HepG2 (cell line): ENCODE data around the gene GABBR2. TPM values are rescaled to one million over a fixed set of nuclear protein-coding genes. Genes with fewer than 3 reads are reported as not detected.

Experiments
- ATAC-seq: fragments of 200-7000 bp; cut with Tn5 transposase; 3 replicates; pipeline ENCODE4 v1.9.1; 2020; ENCODE audit warnings: mild to moderate bottlenecking, moderate library complexity
- BruUV-seq: library from RNA; stranded (reverse); fragments of 400-500 nt; replicated peaks from 2 replicates; lab custom pipeline; 2021; lab: Mats Ljungman, UMichigan
- CTCF ChIA-PET: fragments of 300-600 bp; formaldehyde crosslinking; extraction: SDS; loops from one replicate; lab custom pipeline; 2021; ENCODE audit warnings: low total read pairs, inconsistent platforms, low intra/inter-chr PET ratio; lab: Yijun Ruan, JAX
- POLR2A ChIA-PET: fragments of 350-600 bp; sonication (Branson Sonifier 250); formaldehyde crosslinking; loops from one replicate; lab custom pipeline; 2020; ENCODE audit warnings: antibody characterized with exemption, inconsistent platforms; lab: Yijun Ruan, JAX
- DNase-seq: peaks from one replicate; pipeline ENCODE4 v3.0.0-alpha.2; 2015; ENCODE audit warnings: low spot score
- FAIRE-seq: peaks from 3 replicates; lab custom pipeline; 2011; peaks lifted over from hg19 to GRCh38; lab: Jason Lieb, UNC
- H2AFZ ChIP-seq: one replicate; pipeline ENCODE4 v1.6.1; 2011; ENCODE audit warnings: low read length, inconsistent platforms
- H3K27ac ChIP-seq: fragments of 300-600 bp; 3 replicates; pipeline ENCODE4 v1.8.0; 2011; ENCODE audit warnings: mixed run types, mild to moderate bottlenecking, mixed read lengths, low read length, inconsistent platforms; ENCODE audit not compliant: insufficient read depth; ENCODE audit errors: extremely low read length
- H3K27me3 ChIP-seq, 2 experiments: fragments of 200-600 bp in 1 of 2; 2 replicates in 1 of 2; 3 replicates in 1 of 2; pipeline versions ENCODE4 v1.6.0 to v1.8.0; 2011; ENCODE audit warnings: low read length in 2 of 2, mild to moderate bottlenecking in 2 of 2, moderate library complexity in 2 of 2, inconsistent platforms in 1 of 2; ENCODE audit not compliant: insufficient read depth in 2 of 2, control insufficient read depth in 1 of 2
- H3K36me3 ChIP-seq, 2 experiments: fragments of 200-600 bp in 1 of 2; replicated peaks in 1 of 2; 2 replicates in 1 of 2; 3 replicates in 1 of 2; pipeline versions ENCODE4 v1.5.1 to v1.8.0; 2011; ENCODE audit warnings: low read length in 2 of 2, inconsistent platforms in 1 of 2; ENCODE audit not compliant: insufficient read depth in 2 of 2, control insufficient read depth in 1 of 2
- H3K4me1 ChIP-seq: 2 replicates; pipeline ENCODE4 v1.5.1; 2012; ENCODE audit warnings: low read length, inconsistent platforms; ENCODE audit not compliant: insufficient read depth
- H3K4me2 ChIP-seq: 2 replicates; pipeline ENCODE4 v1.6.0; 2011; ENCODE audit warnings: low read depth, low read length, inconsistent platforms
- H3K4me3 ChIP-seq, 3 experiments: fragments of 200-600 bp in 1 of 3; sonication (generic), shearing (Covaris generic) in 1 of 3; replicated peaks in 1 of 3; 2 replicates each; pipeline ENCODE4 v1.5.1; 2011 to 2016; ENCODE audit warnings: low read length in 3 of 3, inconsistent platforms in 2 of 3, low read depth in 2 of 3, mild to moderate bottlenecking in 2 of 3, control low read depth in 1 of 3, mixed read lengths in 1 of 3; ENCODE audit not compliant: insufficient read depth in 1 of 3
- H3K79me2 ChIP-seq: one replicate; pipeline ENCODE4 v1.6.1; 2011; ENCODE audit warnings: low read length, inconsistent platforms; ENCODE audit not compliant: insufficient read depth
- H3K9ac ChIP-seq: 2 replicates; pipeline ENCODE4 v1.6.0; 2011; ENCODE audit warnings: mild to moderate bottlenecking, low read depth, low read length, inconsistent platforms; ENCODE audit not compliant: insufficient read depth
- H3K9me3 ChIP-seq: 2 replicates; pipeline ENCODE4 v1.5.1; 2012; ENCODE audit warnings: mild to moderate bottlenecking, low read length
- H4K20me1 ChIP-seq: 2 replicates; pipeline ENCODE4 v1.6.0; 2011; ENCODE audit warnings: inconsistent platforms, mild to moderate bottlenecking, low read length, moderate library complexity; ENCODE audit not compliant: insufficient read depth
- HDAC1 ChIP-seq: sonication (generic); formaldehyde crosslinking; IDR thresholded peaks from 2 replicates; pipeline ENCODE4 v1.5.1; 2020; ENCODE audit warnings: mild to moderate bottlenecking, missing genetic modification reagents
- NR2F6 ChIP-seq, 2 experiments: IDR thresholded peaks; 2 replicates each; pipeline ENCODE4 v1.6.1; 2016; ENCODE audit warnings: antibody characterized with exemption in 1 of 2, mild to moderate bottlenecking in 1 of 2
- PHF20 ChIP-seq: sonication (generic); formaldehyde crosslinking; IDR thresholded peaks from 2 replicates; pipeline ENCODE4 v1.5.0; 2020; ENCODE audit warnings: mild to moderate bottlenecking, missing genetic modification reagents
- RAD21 ChIP-seq: fragments of 450-650 bp; formaldehyde crosslinking; IDR thresholded peaks from 2 replicates; pipeline ENCODE4 v1.5.0; 2020; ENCODE audit warnings: mild to moderate bottlenecking
- RXRB ChIP-seq: IDR thresholded peaks from 2 replicates; pipeline ENCODE4 v1.6.1; 2016; ENCODE audit warnings: borderline replicate concordance, missing genetic modification reagents, missing compliant biosample characterization
- TFDP2 ChIP-seq: sonication (generic); formaldehyde crosslinking; IDR thresholded peaks from 2 replicates; pipeline ENCODE4 v1.4.0; 2020; ENCODE audit warnings: missing genetic modification reagents
- ZNF331 ChIP-seq: sonication (generic); formaldehyde crosslinking; IDR thresholded peaks from 2 replicates; pipeline ENCODE4 v1.4.0; 2020; ENCODE audit warnings: missing genetic modification reagents
- ZSCAN12 ChIP-seq: sonication (generic); formaldehyde crosslinking; IDR thresholded peaks from 2 replicates; pipeline ENCODE4 v1.9.0; 2021; ENCODE audit warnings: mild to moderate bottlenecking, missing genetic modification reagents
- ZSCAN31 ChIP-seq: sonication (generic); formaldehyde crosslinking; IDR thresholded peaks from 2 replicates; pipeline ENCODE4 v1.5.0; 2020; ENCODE audit warnings: low read depth, mild to moderate bottlenecking, missing genetic modification reagents
- WGBS: methylation state at CpG from one replicate; pipeline ENCODE4 v1.1.6; 2017; ENCODE audit warnings: low lambda C conversion rate; 5-methylcytosine and 5-hydroxymethylcytosine counted together
- in situ Hi-C: cut with HindIII; loops from 2 replicates; pipeline ENCODE4 v1.10.0; 2017; ENCODE audit warnings: low pct_unique_long_range_greater_than_20kb; ENCODE audit not compliant: extremely low pct_ligation_motif_present
- intact Hi-C: fragments of 100-400 bp; cut with micrococcal nuclease; formaldehyde crosslinking; loops from one replicate; pipeline ENCODE4 v1.10.0; 2022; ENCODE audit not compliant: unreplicated experiment
- polyA plus RNA-seq, 8 experiments: library from polyadenylated mRNA; depleted of rRNA in 3 of 8; stranded (reverse) in 7 of 8; unstranded in 1 of 8; fragments of >200 nt; fragmentation: Illumina TruSeq in 4 of 8; extraction: Trizol in 4 of 8; gene quantifications; 2 replicates each; pipeline versions ENCODE4 v1.2.1 to v1.2.3, GENCODE V29; 2011 to 2016; ENCODE audit warnings: low read depth in 4 of 8, missing spikeins in 1 of 8, mixed read lengths in 1 of 8; ENCODE audit not compliant: insufficient read depth in 1 of 8
- total RNA-seq, 5 experiments: library from RNA; depleted of rRNA; stranded (reverse); fragments of >200 nt; fragmentation: Illumina TruSeq; extraction: Trizol; gene quantifications; 2 replicates each; pipeline ENCODE4 v1.2.3, GENCODE V29; 2016; ENCODE audit warnings: low read depth in 1 of 5
- TF ChIP-seq, protein P1 (sequence below): sonication (generic); formaldehyde crosslinking; IDR thresholded peaks from 2 replicates; pipeline ENCODE4 v1.5.0; 2020; ENCODE audit warnings: missing genetic modification reagents
- TF ChIP-seq, protein P2 (sequence below): sonication (generic); formaldehyde crosslinking; IDR thresholded peaks from 2 replicates; pipeline ENCODE4 v1.4.0; 2020; ENCODE audit warnings: missing genetic modification reagents
- TF ChIP-seq, protein P3 (sequence below): IDR thresholded peaks from 2 replicates; pipeline ENCODE4 v1.6.1; 2016

GABBR2 gene
- total and polyA plus RNA-seq, 2 of the 13 experiments (the other 11 are each of a cell fraction or from before 2014, with no cell fraction given), result 0.02 TPM; not detected in 1

GRCh38 chr9:98570055-98570454, 138.7 kb downstream of the GABBR2 start:
- TF ChIP-seq, protein P1, sequence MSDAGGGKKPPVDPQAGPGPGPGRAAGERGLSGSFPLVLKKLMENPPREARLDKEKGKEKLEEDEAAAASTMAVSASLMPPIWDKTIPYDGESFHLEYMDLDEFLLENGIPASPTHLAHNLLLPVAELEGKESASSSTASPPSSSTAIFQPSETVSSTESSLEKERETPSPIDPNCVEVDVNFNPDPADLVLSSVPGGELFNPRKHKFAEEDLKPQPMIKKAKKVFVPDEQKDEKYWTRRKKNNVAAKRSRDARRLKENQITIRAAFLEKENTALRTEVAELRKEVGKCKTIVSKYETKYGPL (CRISPR knock-in tag), result no peak
- TF ChIP-seq TFDP2 (no peak), HDAC1 (CRISPR knock-in tag) (no peak), RXRB (CRISPR knock-in tag) (no peak), ZNF331 (CRISPR knock-in tag) (no peak), RAD21 (no peak), PHF20 (no peak), NR2F6 (IDR thresholded peaks at IDR 0.05) (no peak), NR2F6 (CRISPR knock-in tag; IDR thresholded peaks at IDR 0.05) (no peak), ZSCAN12 (CRISPR knock-in tag) (no peak), ZSCAN31 (CRISPR knock-in tag) (no peak)
- TF ChIP-seq, protein P2, sequence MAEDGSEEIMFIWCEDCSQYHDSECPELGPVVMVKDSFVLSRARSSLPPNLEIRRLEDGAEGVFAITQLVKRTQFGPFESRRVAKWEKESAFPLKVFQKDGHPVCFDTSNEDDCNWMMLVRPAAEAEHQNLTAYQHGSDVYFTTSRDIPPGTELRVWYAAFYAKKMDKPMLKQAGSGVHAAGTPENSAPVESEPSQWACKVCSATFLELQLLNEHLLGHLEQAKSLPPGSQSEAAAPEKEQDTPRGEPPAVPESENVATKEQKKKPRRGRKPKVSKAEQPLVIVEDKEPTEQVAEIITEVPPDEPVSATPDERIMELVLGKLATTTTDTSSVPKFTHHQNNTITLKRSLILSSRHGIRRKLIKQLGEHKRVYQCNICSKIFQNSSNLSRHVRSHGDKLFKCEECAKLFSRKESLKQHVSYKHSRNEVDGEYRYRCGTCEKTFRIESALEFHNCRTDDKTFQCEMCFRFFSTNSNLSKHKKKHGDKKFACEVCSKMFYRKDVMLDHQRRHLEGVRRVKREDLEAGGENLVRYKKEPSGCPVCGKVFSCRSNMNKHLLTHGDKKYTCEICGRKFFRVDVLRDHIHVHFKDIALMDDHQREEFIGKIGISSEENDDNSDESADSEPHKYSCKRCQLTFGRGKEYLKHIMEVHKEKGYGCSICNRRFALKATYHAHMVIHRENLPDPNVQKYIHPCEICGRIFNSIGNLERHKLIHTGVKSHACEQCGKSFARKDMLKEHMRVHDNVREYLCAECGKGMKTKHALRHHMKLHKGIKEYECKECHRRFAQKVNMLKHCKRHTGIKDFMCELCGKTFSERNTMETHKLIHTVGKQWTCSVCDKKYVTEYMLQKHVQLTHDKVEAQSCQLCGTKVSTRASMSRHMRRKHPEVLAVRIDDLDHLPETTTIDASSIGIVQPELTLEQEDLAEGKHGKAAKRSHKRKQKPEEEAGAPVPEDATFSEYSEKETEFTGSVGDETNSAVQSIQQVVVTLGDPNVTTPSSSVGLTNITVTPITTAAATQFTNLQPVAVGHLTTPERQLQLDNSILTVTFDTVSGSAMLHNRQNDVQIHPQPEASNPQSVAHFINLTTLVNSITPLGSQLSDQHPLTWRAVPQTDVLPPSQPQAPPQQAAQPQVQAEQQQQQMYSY (CRISPR knock-in tag), result no peak
- TF ChIP-seq, protein P3, sequence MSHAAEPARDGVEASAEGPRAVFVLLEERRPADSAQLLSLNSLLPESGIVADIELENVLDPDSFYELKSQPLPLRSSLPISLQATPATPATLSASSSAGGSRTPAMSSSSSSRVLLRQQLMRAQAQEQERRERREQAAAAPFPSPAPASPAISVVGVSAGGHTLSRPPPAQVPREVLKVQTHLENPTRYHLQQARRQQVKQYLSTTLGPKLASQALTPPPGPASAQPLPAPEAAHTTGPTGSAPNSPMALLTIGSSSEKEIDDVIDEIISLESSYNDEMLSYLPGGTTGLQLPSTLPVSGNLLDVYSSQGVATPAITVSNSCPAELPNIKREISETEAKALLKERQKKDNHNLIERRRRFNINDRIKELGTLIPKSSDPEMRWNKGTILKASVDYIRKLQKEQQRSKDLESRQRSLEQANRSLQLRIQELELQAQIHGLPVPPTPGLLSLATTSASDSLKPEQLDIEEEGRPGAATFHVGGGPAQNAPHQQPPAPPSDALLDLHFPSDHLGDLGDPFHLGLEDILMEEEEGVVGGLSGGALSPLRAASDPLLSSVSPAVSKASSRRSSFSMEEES (CRISPR knock-in tag), result no peak
- no peak for ATAC-seq
- no TSS peak for BruUV-seq
- ChIA-PET POLR2A (no interaction called here), CTCF (no interaction called here)
- Histone ChIP-seq H3K4me1 (no peaks in the 10 kb centered on the region), H3K4me3 (no peak overlapping the region), H3K4me2 (no peak overlapping the region), H3K27ac (no peak overlapping the region), H2AFZ (no peak overlapping the region), H3K36me3 (no peaks in the 10 kb centered on the region), H3K9ac (no peak overlapping the region), H4K20me1 (no peaks in the 10 kb centered on the region), H3K9me3 (no peaks in the 10 kb centered on the region), H3K79me2 (no peaks in the 10 kb centered on the region), H3K27me3 (peaks cover 1 to 5% of the 10 kb centered on the region in 2 experiments; a peak in 2 of 5 replicates)
- in situ Hi-C loops (no loop called here), intact Hi-C loops (no loop called here)
- 22% methylated on average over 9 of the region's 9 CpGs for WGBS
- DNase-seq, result no peak
- no peak for FAIRE-seq
